ENCODE results near the gene DGKG.

DGKG gene

GRCh38 chr3:186133980-186134379 lies 228.1 kb downstream of the DGKG start:
- DNase-seq (ENCODE audit: low read depth), result no peak
- no peak for TF ChIP-seq CTCF (IDR thresholded peaks at IDR 0.05; ENCODE audit: low read depth, low read length, missing control alignments)
- in situ Hi-C loops (cut with HindIII; ENCODE audit: low sequenced_read_pairs), result no loop called here
- H3K4me3 ChIP-seq (ENCODE audit: low read depth, low read length), result no peak overlapping the region

- in situ Hi-C loops (cut with HindIII; ENCODE audit: low sequenced_read_pairs), result no loop called here
- no peak overlapping the region for H3K4me3 ChIP-seq (ENCODE audit: low read depth, low read length)
- no peak for TF ChIP-seq CTCF (IDR thresholded peaks at IDR 0.05; ENCODE audit: low read depth, low read length, missing control alignments)
- no peak for DNase-seq (ENCODE audit: low read depth)
Measured at GRCh38 chr3:186132487-186132886, 229.5 kb downstream of the DGKG start.

GRCh38 chr3:186129206-186129605 lies 232.8 kb downstream of the DGKG start:
- in situ Hi-C loops (cut with HindIII; ENCODE audit: low sequenced_read_pairs), result no loop called here
- TF ChIP-seq CTCF (IDR thresholded peaks at IDR 0.05; ENCODE audit: low read depth, low read length, missing control alignments), result no peak
- DNase-seq (ENCODE audit: low read depth), result no peak
- H3K4me3 ChIP-seq (ENCODE audit: low read depth, low read length), result no peak overlapping the region

- no peak for TF ChIP-seq CTCF (IDR thresholded peaks at IDR 0.05; ENCODE audit: low read depth, low read length, missing control alignments)
- in situ Hi-C loops (cut with HindIII; ENCODE audit: low sequenced_read_pairs), result no loop called here
- no peak overlapping the region for H3K4me3 ChIP-seq (ENCODE audit: low read depth, low read length)
- no peak for DNase-seq (ENCODE audit: low read depth)
Measured at GRCh38 chr3:186128158-186128557, 233.9 kb downstream of the DGKG start.

- in situ Hi-C loops (cut with HindIII; ENCODE audit: low sequenced_read_pairs), result no loop called here
- TF ChIP-seq CTCF (IDR thresholded peaks at IDR 0.05; ENCODE audit: low read depth, low read length, missing control alignments), result no peak
- H3K4me3 ChIP-seq (ENCODE audit: low read depth, low read length), result no peak overlapping the region
- no peak for DNase-seq (ENCODE audit: low read depth)
Measured at GRCh38 chr3:186127463-186127862, 234.6 kb downstream of the DGKG start.

GRCh38 chr3:186125118-186125517 lies 236.9 kb downstream of the DGKG start:
- TF ChIP-seq CTCF (IDR thresholded peaks at IDR 0.05; ENCODE audit: low read depth, low read length, missing control alignments), result no peak
- no peak for DNase-seq (ENCODE audit: low read depth)
- in situ Hi-C loops (cut with HindIII; ENCODE audit: low sequenced_read_pairs), result no loop called here
- no peak overlapping the region for H3K4me3 ChIP-seq (ENCODE audit: low read depth, low read length)

GRCh38 chr3:186124592-186124991 lies 237.4 kb downstream of the DGKG start:
- no peak for TF ChIP-seq CTCF (IDR thresholded peaks at IDR 0.05; ENCODE audit: low read depth, low read length, missing control alignments)
- no peak for DNase-seq (ENCODE audit: low read depth)
- no peak overlapping the region for H3K4me3 ChIP-seq (ENCODE audit: low read depth, low read length)
- in situ Hi-C loops (cut with HindIII; ENCODE audit: low sequenced_read_pairs), result no loop called here

Measured in astrocyte of the cerebellum (primary cell).